SK-N-MC (cell line): ENCODE results near the gene HS3ST3A1.

Experiments
- DNase-seq: peaks from one replicate; pipeline ENCODE4 v3.0.0-alpha.2; 2011; ENCODE audit warnings: low read depth, low spot score
- H3K27ac ChIP-seq: fragments of 200-600 bp; sonication (generic); 2 replicates; pipeline ENCODE4 v1.5.1; 2016; ENCODE audit warnings: mixed run types
- H3K36me3 ChIP-seq: fragments of 200-600 bp; sonication (generic); 2 replicates; pipeline ENCODE4 v1.6.1; 2017; ENCODE audit warnings: antibody characterized with exemption, low read length, mixed read lengths; ENCODE audit not compliant: insufficient read depth
- H3K4me3 ChIP-seq: fragments of 200-600 bp; sonication (generic); 2 replicates; pipeline ENCODE4 v1.5.1; 2016
- H3K9ac ChIP-seq: fragments of 200-600 bp; sonication (generic); 2 replicates; pipeline ENCODE4 v1.8.0; 2017; ENCODE audit warnings: mixed run types, mixed read lengths; ENCODE audit not compliant: insufficient read length
- H3K9me3 ChIP-seq: fragments of 200-600 bp; sonication (generic); 2 replicates; pipeline ENCODE4 v1.6.1; 2017; ENCODE audit warnings: low read depth, mild to moderate bottlenecking, antibody characterized with exemption, low read length, moderate library complexity, mixed read lengths
- EZH2 ChIP-seq: fragments of 200-600 bp; sonication (generic); IDR thresholded peaks from one replicate; pipeline ENCODE4 v1.6.1; 2017; ENCODE audit warnings: antibody characterized with exemption
- FOXP2 ChIP-seq: optimal IDR thresholded peaks from 2 replicates; pipeline ENCODE3; 2011; ENCODE audit warnings: mild to moderate bottlenecking, moderate library complexity; ENCODE audit not compliant: insufficient read depth; ENCODE audit errors: extremely low read length, control extremely low read depth
- POLR2AphosphoS5 ChIP-seq: IDR thresholded peaks from 2 replicates; pipeline ENCODE4 v1.6.1; 2012; ENCODE audit warnings: mild to moderate bottlenecking, low read depth, low read length, borderline replicate concordance

The HS3ST3A1 gene

GRCh38 chr17:13584701-13585080, 17.0 kb downstream of the HS3ST3A1 start:
- H3K27ac ChIP-seq: no peak overlapping the region
- H3K4me3 ChIP-seq: no peak overlapping the region
- no peaks in the 10 kb centered on the region for H3K36me3 ChIP-seq
- no peak for DNase-seq
- TF ChIP-seq EZH2 (no peak), POLR2AphosphoS5 (no peak)
- H3K9ac ChIP-seq: no peak overlapping the region
- no peaks in the 10 kb centered on the region for H3K9me3 ChIP-seq

DNA sequence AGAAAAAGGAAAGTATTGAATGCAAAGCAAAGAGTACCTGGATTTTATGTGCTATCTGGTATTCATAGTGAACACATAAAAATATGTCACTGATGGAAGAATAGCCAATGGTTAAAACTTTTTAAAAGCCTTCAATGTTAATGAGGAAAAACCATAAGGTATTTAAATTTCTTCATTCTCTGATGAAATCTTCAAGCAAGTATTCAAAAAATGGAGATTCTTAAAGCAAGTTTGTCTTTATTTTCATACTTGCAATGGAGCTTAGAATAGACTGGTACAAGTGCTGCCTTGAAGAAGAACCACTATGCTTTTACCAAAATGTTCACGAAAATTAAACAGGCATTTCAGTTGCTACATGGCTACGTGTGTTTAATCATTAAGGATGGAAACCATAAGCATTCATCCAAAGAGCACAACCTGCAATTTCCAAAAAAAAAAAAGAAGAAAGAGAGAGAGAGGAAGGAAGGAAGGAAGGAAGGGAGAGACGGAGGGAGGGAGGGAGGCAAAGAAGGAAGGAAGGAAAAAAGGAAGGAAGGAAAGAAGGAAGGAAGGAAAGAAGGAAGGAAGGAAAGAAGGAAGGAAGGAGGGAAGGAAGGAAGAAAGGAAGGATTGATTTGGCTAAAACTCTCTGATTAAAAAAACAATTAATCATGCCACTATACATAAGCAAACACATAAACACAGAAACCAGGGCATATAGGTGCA, 17.6 kb downstream of the HS3ST3A1 start:
- DNase-seq: no peak
- TF ChIP-seq POLR2AphosphoS5 (no peak), FOXP2 (no peak), EZH2 (no peak)
- no peaks in the 10 kb centered on the region for H3K36me3 ChIP-seq
- no peak overlapping the region for H3K4me3 ChIP-seq
- H3K9ac ChIP-seq: no peak overlapping the region
- no peak overlapping the region for H3K27ac ChIP-seq
- H3K9me3 ChIP-seq: no peaks in the 10 kb centered on the region

- no peaks in the 10 kb centered on the region for H3K9me3 ChIP-seq
- H3K27ac ChIP-seq: no peak overlapping the region
- TF ChIP-seq EZH2 (no peak), POLR2AphosphoS5 (no peak), FOXP2 (no peak)
- no peak overlapping the region for H3K4me3 ChIP-seq
- no peaks in the 10 kb centered on the region for H3K36me3 ChIP-seq
- no peak overlapping the region for H3K9ac ChIP-seq
- DNase-seq: no peak
Measured at GRCh38 chr17:13582776-13583547, 18.8 kb downstream of the HS3ST3A1 start.

DNA sequence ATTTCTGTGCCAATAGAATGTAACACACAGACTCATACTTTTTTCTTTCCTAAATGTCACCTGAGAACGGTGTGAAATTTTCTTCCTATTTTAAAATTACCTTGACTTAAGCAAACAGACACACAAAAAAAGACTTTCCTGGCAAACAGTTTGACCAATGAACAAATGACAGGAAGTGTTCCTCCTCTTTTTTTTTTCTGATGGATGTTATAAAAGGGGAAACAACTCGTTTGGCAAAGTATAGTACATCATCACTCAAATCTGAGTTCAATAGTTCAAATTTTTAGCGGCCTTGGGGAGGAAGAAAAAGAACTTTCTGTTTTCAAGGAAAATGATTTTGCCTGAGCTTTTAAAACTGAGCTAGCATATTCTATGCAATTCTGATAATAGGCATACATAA, 19.8 kb downstream of the HS3ST3A1 start:
- Histone ChIP-seq H3K27ac (no peak overlapping the region), H3K4me3 (no peak overlapping the region), H3K9ac (no peak overlapping the region), H3K9me3 (no peaks in the 10 kb centered on the region), H3K36me3 (no peaks in the 10 kb centered on the region)
- no peak for TF ChIP-seq EZH2
- TF ChIP-seq POLR2AphosphoS5: no peak
- no peak for TF ChIP-seq FOXP2
- DNase-seq: no peak

DNA sequence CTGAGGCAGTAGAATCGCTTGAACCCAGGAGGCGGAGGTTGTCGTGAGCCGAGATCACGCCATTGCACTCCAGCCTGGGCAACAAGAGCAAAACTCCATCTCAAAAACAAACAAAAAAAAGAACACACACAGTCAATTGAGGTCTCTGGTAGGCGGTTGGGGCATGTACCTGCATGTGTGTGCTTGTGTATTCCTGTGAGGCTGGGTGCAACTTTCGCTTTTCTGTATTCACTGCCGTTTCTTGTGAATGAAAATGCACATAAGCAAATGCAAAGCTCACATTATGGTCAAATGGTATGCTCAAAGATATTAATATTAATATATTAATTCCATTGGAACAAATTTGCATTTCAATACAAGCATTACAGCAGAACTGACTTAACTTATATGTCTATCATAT, 20.9 kb downstream of the HS3ST3A1 start:
- DNase-seq: no peak
- Histone ChIP-seq H3K36me3 (no peaks in the 10 kb centered on the region), H3K27ac (no peak overlapping the region), H3K4me3 (no peak overlapping the region), H3K9me3 (no peaks in the 10 kb centered on the region), H3K9ac (no peak overlapping the region)
- no peak for TF ChIP-seq EZH2
- no peak for TF ChIP-seq POLR2AphosphoS5
- no peak for TF ChIP-seq FOXP2

- H3K9ac ChIP-seq: no peak overlapping the region
- TF ChIP-seq POLR2AphosphoS5: no peak
- DNase-seq: no peak
- H3K9me3 ChIP-seq: no peaks in the 10 kb centered on the region
- H3K36me3 ChIP-seq: no peaks in the 10 kb centered on the region
- no peak overlapping the region for H3K27ac ChIP-seq
- H3K4me3 ChIP-seq: no peak overlapping the region
Measured at GRCh38 chr17:13576661-13577526, 24.8 kb downstream of the HS3ST3A1 start.

DNA sequence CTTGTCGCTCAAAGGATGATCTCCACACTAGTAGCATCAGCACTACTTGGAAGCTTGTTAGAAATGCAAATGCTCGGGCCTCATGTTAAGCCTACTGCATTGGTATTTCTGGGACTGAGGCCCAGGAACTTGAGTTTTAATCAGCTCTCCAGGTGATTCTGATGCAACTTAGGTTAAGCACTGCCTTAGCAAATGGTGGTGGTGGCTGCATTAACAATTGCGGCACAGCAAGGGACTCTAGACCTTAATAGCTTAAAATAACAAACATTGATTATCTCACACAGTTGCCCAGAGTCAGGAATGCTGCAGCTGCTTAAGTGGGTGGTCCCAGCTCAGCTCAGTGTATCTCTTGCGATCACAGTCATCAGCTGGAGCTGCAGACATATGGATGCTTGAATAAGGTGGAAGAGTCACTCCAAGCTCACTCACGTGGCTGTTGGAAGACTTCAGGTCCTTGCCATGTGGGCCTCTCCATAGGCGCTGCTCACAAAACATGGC, 25.8 kb downstream of the HS3ST3A1 start:
- TF ChIP-seq FOXP2 (no peak), EZH2 (no peak), POLR2AphosphoS5 (no peak)
- no peaks in the 10 kb centered on the region for H3K9me3 ChIP-seq
- no peak for DNase-seq
- no peak overlapping the region for H3K4me3 ChIP-seq
- H3K9ac ChIP-seq: no peak overlapping the region
- no peaks in the 10 kb centered on the region for H3K36me3 ChIP-seq
- no peak overlapping the region for H3K27ac ChIP-seq

DNA sequence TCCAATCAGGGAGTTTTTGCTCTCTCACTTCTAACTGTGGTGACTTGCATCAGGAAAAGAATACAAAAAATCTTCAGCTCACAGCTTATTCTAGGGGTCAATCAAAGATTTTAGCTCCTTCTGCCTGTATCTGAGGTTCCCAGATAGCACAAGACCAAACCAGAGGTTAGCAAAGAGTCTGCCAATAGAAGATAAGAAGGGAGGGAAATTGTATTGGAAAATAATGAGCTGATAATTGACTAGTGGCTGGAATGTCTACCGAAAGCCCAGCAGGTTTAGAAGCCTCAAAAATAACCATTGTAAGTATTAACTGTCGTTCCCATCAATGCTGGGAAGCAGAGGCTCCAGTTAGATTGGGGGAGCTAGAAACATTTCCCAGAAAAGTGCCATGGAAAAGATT, 26.3 kb downstream of the HS3ST3A1 start:
- Histone ChIP-seq H3K27ac (no peak overlapping the region), H3K9me3 (no peaks in the 10 kb centered on the region)

More for the DNA sequence above, 26.3 kb downstream of the HS3ST3A1 start:
- no peak overlapping the region for H3K9ac ChIP-seq
- TF ChIP-seq FOXP2: no peak
- TF ChIP-seq EZH2: no peak
- no peak for TF ChIP-seq POLR2AphosphoS5
- no peaks in the 10 kb centered on the region for H3K36me3 ChIP-seq
- DNase-seq: no peak
- no peak overlapping the region for H3K4me3 ChIP-seq
